SU-DHL-6 (cell line): Measurements from ENCODE around the gene ADPRHL1.

ENCODE experiments used
- H2AFZ ChIP-seq: fragments of 200-600 bp; sonication (generic); 2 replicates; pipeline ENCODE4 v1.6.1; 2014; ENCODE audit warnings: low read depth, mild to moderate bottlenecking, moderate library complexity, mixed read lengths, antibody characterized with exemption, low read length; ENCODE audit not compliant: severe bottlenecking
- H3F3A ChIP-seq: fragments of 200-600 bp; shearing (Covaris generic); 2 replicates; pipeline ENCODE4 v1.6.0; 2016; ENCODE audit warnings: antibody characterized with exemption, mild to moderate bottlenecking; ENCODE audit not compliant: insufficient read depth
- H3K27ac ChIP-seq: fragments of 200-600 bp; sonication (generic); 2 replicates; pipeline ENCODE4 v1.5.1; 2016; ENCODE audit warnings: low read depth, mild to moderate bottlenecking, low read length, moderate library complexity, mixed read lengths
- H3K27me3 ChIP-seq: fragments of 200-600 bp; sonication (generic), shearing (Covaris generic); 2 replicates; pipeline ENCODE4 v1.6.0; 2014; ENCODE audit warnings: mild to moderate bottlenecking, low read length
- H3K36me3 ChIP-seq: fragments of 200-600 bp; sonication (generic); 2 replicates; pipeline ENCODE4 v1.6.1; 2014; ENCODE audit warnings: mild to moderate bottlenecking, low read length, mixed read lengths
- H3K4me2 ChIP-seq: fragments of 300-600, 200-600 bp; shearing (Covaris generic), sonication (generic); 2 replicates; pipeline ENCODE4 v1.6.0; 2014; ENCODE audit warnings: low read length, low read depth, mild to moderate bottlenecking; ENCODE audit not compliant: poor library complexity, severe bottlenecking
- H3K4me3 ChIP-seq: fragments of 200-600 bp; sonication (generic); 2 replicates; pipeline ENCODE4 v1.5.1; 2014; ENCODE audit warnings: antibody characterized with exemption, low read length, mild to moderate bottlenecking, mixed read lengths; ENCODE audit not compliant: insufficient read depth, poor library complexity, severe bottlenecking
- H3K79me2 ChIP-seq: fragments of 200-600 bp; sonication (generic); 2 replicates; pipeline ENCODE4 v1.6.1; 2014; ENCODE audit warnings: mild to moderate bottlenecking, low read length, moderate library complexity; ENCODE audit not compliant: insufficient read depth
- H3K9ac ChIP-seq: fragments of 200-600 bp; sonication (generic); 2 replicates; pipeline ENCODE4 v1.7.0; 2014; ENCODE audit warnings: mild to moderate bottlenecking, low read length
- H3K9me2 ChIP-seq: fragments of 200-600 bp; sonication (generic); replicated peaks from 2 replicates; pipeline ENCODE4 v1.6.1; 2014; ENCODE audit warnings: low read length; ENCODE audit not compliant: insufficient read depth
- H3K9me3 ChIP-seq: fragments of 200-600 bp; sonication (generic); 2 replicates; pipeline ENCODE4 v1.6.1; 2014; ENCODE audit warnings: low read length, mixed read lengths; ENCODE audit not compliant: insufficient read depth
- H4K20me1 ChIP-seq: fragments of 200-600 bp; sonication (generic); 2 replicates; pipeline ENCODE4 v1.6.1; 2014; ENCODE audit warnings: low read depth, mild to moderate bottlenecking, antibody characterized with exemption, low read length, moderate library complexity, mixed read lengths
- EZH2phosphoT487 ChIP-seq: fragments of 200-600 bp; sonication (generic), shearing (Covaris generic); conservative IDR thresholded peaks from 2 replicates; pipeline ENCODE4 v1.6.1; 2018; ENCODE audit warnings: mild to moderate bottlenecking, antibody characterized with exemption, low read length, moderate library complexity, mixed read lengths
- TF ChIP-seq, protein P1 (sequence below): fragments of 200-600 bp; sonication (generic); IDR thresholded peaks from one replicate; pipeline ENCODE4 v1.5.1; 2017; ENCODE audit warnings: antibody characterized with exemption, mild to moderate bottlenecking, low read length, moderate library complexity; ENCODE audit not compliant: insufficient read depth, poor library complexity, severe bottlenecking

Gene ADPRHL1

DNA sequence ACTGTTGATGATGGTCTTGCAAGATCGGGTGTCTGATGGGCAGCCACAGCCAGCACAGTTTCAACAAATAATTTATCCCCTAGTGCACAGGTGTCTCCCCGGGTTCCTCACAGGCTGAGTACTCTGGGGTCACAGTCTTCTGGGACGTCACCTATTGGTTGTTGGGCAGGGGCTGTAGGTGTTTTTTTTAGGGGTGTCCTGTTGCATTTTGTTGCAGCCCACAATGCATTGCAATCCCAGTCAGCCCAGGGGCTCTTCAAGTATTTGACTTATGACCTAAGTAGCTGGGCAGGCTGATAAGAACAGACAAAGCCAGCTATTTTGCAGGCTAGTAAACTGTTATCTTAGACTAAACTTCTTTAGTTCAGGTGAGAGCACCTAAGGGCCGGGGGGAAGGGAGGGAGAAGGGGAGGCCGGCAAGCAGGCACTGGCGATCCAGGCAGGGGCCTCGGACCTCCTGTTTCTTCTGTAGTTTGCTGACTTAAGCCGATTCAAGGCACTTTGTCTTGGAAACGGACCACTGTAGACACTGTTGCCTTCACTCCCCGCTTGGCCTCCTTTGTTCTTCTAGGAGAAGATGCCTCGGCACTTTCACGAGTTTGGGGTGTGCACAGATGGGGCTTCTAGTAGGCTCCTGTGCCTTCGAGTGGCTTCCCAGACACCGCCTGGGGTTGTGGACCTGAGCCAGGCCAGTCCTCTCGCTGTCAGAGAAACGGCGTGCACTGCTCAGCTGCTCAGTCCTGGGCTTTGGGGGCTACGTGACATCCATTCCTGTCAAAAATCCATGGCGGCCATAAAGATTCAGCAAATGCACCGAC lies 55.5 kb downstream of the ADPRHL1 start:
- Histone ChIP-seq H3K4me2 (no peak overlapping the region), H3K9ac (no peak overlapping the region), H4K20me1 (no peaks in the 10 kb centered on the region)

DNA sequence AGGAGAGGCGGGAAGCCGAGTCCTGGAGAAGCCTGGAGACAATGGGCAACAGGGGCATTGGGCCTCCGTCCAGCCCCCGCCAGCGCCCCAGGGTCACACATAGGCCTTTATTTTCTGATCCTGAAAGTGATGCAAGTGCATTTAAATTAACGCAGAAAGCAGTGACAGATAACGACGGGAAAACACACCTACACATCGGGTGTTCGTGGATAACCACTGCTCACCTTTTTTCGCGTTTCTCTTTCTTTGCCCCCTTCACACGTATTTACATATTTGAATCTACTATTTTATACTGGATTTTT lies 59.0 kb downstream of the ADPRHL1 start:
- Histone ChIP-seq H3K4me2 (peak overlapping the region; percentile 36), H3K36me3 (no peaks in the 10 kb centered on the region), H3K4me3 (no peak overlapping the region), H2AFZ (peak overlapping the region; percentile 77), H3K9ac (peak overlapping the region; percentile 70), H3K27me3 (no peaks in the 10 kb centered on the region), H3K79me2 (no peaks in the 10 kb centered on the region), H3K9me2 (no peaks in the 10 kb centered on the region), H3K9me3 (peaks cover 5% of the 10 kb centered on the region; the same call in 1 of the 2 replicates), H4K20me1 (no peaks in the 10 kb centered on the region), H3K27ac (no peak overlapping the region), H3F3A (no peaks in the 10 kb centered on the region)
- TF ChIP-seq, protein P1, sequence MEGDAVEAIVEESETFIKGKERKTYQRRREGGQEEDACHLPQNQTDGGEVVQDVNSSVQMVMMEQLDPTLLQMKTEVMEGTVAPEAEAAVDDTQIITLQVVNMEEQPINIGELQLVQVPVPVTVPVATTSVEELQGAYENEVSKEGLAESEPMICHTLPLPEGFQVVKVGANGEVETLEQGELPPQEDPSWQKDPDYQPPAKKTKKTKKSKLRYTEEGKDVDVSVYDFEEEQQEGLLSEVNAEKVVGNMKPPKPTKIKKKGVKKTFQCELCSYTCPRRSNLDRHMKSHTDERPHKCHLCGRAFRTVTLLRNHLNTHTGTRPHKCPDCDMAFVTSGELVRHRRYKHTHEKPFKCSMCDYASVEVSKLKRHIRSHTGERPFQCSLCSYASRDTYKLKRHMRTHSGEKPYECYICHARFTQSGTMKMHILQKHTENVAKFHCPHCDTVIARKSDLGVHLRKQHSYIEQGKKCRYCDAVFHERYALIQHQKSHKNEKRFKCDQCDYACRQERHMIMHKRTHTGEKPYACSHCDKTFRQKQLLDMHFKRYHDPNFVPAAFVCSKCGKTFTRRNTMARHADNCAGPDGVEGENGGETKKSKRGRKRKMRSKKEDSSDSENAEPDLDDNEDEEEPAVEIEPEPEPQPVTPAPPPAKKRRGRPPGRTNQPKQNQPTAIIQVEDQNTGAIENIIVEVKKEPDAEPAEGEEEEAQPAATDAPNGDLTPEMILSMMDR, result no peak

More for the DNA sequence above, 55.5 kb downstream of the ADPRHL1 start:
- Histone ChIP-seq H3K27ac (no peak overlapping the region), H3K79me2 (no peaks in the 10 kb centered on the region), H3K27me3 (no peaks in the 10 kb centered on the region), H3K9me2 (no peaks in the 10 kb centered on the region), H3K4me3 (no peak overlapping the region), H3K9me3 (no peaks in the 10 kb centered on the region), H3K36me3 (no peaks in the 10 kb centered on the region), H2AFZ (no peak overlapping the region), H3F3A (no peaks in the 10 kb centered on the region)
- TF ChIP-seq EZH2phosphoT487, result no peak

DNA sequence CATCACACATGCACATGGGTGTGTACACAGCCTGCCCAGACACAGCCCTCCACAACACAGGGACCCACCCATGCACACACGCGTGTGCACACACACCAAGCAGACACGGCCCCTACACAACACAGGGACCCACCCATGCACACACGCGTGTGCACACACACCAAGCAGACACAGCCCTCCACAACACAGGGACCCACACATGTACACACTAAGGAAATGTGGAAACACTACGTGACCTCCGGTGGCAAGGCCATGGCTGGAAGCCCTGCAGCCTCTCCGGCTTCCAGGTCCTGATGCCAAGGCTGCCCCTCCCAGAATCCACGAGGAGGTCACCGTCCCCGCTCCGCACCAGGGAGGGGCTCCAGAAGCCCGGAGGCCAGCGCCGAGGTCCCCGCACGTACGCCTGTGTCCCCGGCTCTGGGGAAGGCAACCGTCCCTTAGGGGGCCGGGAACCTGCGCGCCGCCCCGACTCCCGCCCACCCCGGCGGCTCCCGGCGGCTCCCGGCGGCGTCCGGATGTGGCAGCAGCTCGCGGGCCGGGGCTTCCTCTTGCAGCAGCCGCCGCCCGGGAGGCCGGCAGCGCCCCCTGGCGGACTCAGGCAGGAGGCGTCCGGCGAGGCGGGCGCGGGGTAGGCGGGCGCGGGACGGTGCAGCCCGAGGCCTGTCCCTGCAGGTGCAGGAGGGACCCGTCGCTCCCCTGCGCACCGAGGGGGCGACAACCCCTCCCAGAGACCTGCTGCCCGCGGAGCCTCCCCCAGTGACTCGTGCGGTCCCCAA lies 59.5 kb downstream of the ADPRHL1 start:
- H3K4me2 ChIP-seq, result peak overlapping the region; percentile 68
- H3K27ac ChIP-seq, result no peak overlapping the region
- H3K4me3 ChIP-seq, result peak overlapping the region; percentile 63
- H3K27me3 ChIP-seq, result no peaks in the 10 kb centered on the region
- no peaks in the 10 kb centered on the region for H3K79me2 ChIP-seq
- peaks cover 5% of the 10 kb centered on the region; the same call in 1 of the 2 replicates for H3K9me3 ChIP-seq
- H3F3A ChIP-seq, result no peaks in the 10 kb centered on the region
- H2AFZ ChIP-seq, result peak overlapping the region; percentile 80
- TF ChIP-seq EZH2phosphoT487, result no peak
- TF ChIP-seq, protein P1, result peak; percentile 45
- H4K20me1 ChIP-seq, result no peaks in the 10 kb centered on the region
- H3K9ac ChIP-seq, result peak overlapping the region; percentile 70
- H3K36me3 ChIP-seq, result no peaks in the 10 kb centered on the region
- no peaks in the 10 kb centered on the region for H3K9me2 ChIP-seq

DNA sequence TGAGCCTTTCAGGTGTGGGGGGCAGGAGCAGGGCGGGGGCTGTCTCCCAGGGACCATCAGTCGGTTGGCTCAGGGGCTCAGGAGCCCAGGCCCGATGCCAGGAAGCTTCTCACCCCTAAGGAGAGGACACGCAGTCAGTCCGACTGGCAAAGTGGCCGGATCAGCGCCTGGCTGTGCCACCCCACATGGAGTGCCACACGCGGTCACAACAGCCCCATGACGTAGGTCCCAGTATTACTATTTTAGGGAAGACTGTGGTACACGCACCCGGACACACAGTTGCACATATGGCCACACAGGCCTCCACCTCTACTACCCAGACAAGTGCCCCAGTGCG lies 60.1 kb downstream of the ADPRHL1 start:
- H3K4me2 ChIP-seq, result peak overlapping the region; percentile 68
- no peak for TF ChIP-seq EZH2phosphoT487
- TF ChIP-seq, protein P1, result no peak
- peak overlapping the region; percentile 80 for H2AFZ ChIP-seq

More for the DNA sequence above, 60.1 kb downstream of the ADPRHL1 start:
- H3K27me3 ChIP-seq, result no peaks in the 10 kb centered on the region
- no peak overlapping the region for H3K27ac ChIP-seq
- H3F3A ChIP-seq, result no peaks in the 10 kb centered on the region
- H3K9me2 ChIP-seq, result no peaks in the 10 kb centered on the region
- peaks cover 5% of the 10 kb centered on the region; the same call in 1 of the 2 replicates for H3K9me3 ChIP-seq
- H3K36me3 ChIP-seq, result no peaks in the 10 kb centered on the region
- H3K9ac ChIP-seq, result peak overlapping the region; percentile 70
- H3K79me2 ChIP-seq, result no peaks in the 10 kb centered on the region
- peak overlapping the region; percentile 63 for H3K4me3 ChIP-seq
- no peaks in the 10 kb centered on the region for H4K20me1 ChIP-seq
